H1 (cell line): ENCODE data around the gene SEMA6A. TPM values are rescaled to one million over a fixed set of nuclear protein-coding genes. Genes with fewer than 3 reads are reported as not detected.

Source experiments
- ASH2L ChIP-seq: fragments of 200-600, 300-600 bp; sonication (generic); IDR thresholded peaks from one replicate; pipeline ENCODE4 v1.7.1; 2017; ENCODE audit warnings: low read length
- EGR1 ChIP-seq: IDR thresholded peaks from 2 replicates; pipeline ENCODE4 v1.6.1; 2011; ENCODE audit warnings: low read depth, low read length, borderline replicate concordance
- JUND ChIP-seq: IDR thresholded peaks from 2 replicates; pipeline ENCODE4 v1.6.1; 2011; ENCODE audit warnings: mild to moderate bottlenecking, improper control_type of control experiment, low read length
- NANOG ChIP-seq: IDR thresholded peaks from 2 replicates; pipeline ENCODE4 v1.6.1; 2011; ENCODE audit warnings: low read length, low read depth, mild to moderate bottlenecking, inconsistent platforms; ENCODE audit not compliant: insufficient read depth, poor library complexity, severe bottlenecking
- POU5F1 ChIP-seq: IDR thresholded peaks from 2 replicates; pipeline ENCODE4 v1.6.1; 2011; ENCODE audit warnings: low read depth, mild to moderate bottlenecking, low read length, moderate library complexity
- SP1 ChIP-seq: IDR thresholded peaks from 2 replicates; pipeline ENCODE4 v1.6.1; 2011; ENCODE audit warnings: low read depth, low read length
- TAF1 ChIP-seq: IDR thresholded peaks from 2 replicates; pipeline ENCODE4 v1.6.1; 2011; ENCODE audit warnings: mild to moderate bottlenecking, low read depth, low read length
- polyA plus RNA-seq, 7 experiments: library from polyadenylated mRNA; depleted of rRNA in 3 of 7; stranded (reverse) in 5 of 7; unstranded in 2 of 7; fragments of >200 nt in 5 of 7; fragments of 200-250 nt in 2 of 7; gene quantifications; 1 replicate in 5 of 7; 2 replicates in 1 of 7; 4 replicates in 1 of 7; pipeline versions ENCODE4 v1.2.1 to v1.2.3, GENCODE V29; 2011 to 2013; ENCODE audit warnings: missing spikeins in 2 of 7, mixed read lengths in 2 of 7
- total RNA-seq: library from RNA; stranded (reverse); fragmentation: NEBNext Ultra II Directional; extraction: Animal tissue kit (Norgen Biotek cat#: 25700); gene quantifications from 2 replicates; pipeline ENCODE4 v1.2.1, GENCODE V29; 2021
- TF ChIP-seq, protein P1 (sequence below): IDR thresholded peaks from 2 replicates; pipeline ENCODE4 v1.6.1; 2012; ENCODE audit warnings: inconsistent platforms
- TF ChIP-seq, protein P2 (sequence below): fragments of 300-600 bp; sonication (generic); IDR thresholded peaks from 2 replicates; pipeline ENCODE4 v1.7.1; 2012; ENCODE audit warnings: low read length, moderate library complexity, mild to moderate bottlenecking, inconsistent platforms; ENCODE audit not compliant: insufficient replicate concordance

Gene SEMA6A
- total and polyA plus RNA-seq, 2 of the 8 experiments (the other 6 are each of a cell fraction or from before 2014, with no cell fraction given): 78.3 to 277 TPM

DNA sequence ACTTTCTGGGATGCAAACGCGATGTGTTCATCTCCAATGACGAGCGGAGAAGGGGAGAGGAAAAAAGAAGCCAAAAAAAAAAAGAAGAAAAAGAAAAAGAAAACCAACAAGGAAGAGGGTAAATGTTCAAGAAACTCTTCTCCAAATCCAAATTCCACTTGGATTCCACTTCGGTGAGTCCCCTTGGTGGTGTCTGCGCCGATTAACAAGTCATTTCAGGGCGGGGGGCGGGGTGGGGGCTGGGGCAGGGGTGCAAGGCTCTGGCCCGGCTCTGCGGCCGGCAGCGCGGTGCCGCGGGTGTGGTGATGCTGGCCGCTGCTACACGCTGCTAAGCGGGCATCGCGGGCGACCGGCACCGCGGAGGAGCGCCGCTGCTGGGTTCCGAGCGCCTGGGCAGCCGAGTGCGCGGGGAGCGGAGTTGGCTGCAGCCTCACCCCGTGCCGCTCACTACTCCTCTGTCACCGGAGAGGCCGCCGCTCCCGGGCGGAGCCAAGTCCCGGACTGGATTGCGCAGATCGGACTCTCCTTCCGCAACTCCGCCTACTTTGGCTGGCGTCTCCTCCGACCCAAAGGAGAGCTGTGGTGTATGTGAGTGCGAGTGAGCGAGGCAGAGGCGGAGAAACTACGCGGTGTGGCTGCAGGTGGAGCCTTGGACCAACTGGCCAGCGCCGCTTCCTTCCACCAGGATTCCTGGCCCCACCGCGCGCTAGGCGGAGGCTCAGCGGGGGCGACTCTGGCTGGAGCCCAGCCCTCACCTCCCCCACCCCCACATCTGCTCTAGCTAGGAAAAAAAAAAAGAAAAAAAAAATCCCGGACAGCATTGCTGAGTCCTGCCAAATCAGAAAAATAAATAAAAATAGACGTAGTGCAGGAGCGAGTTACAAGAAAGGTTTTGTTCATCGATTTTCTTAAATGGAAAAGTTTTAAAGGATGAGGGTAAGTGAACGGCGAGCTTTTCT, at the start of gene SEMA6A (continued):
- no peak; the same call in none of the 2 replicates for TF ChIP-seq EGR1
- TF ChIP-seq TAF1: peak; percentile 99
- TF ChIP-seq NANOG: peak; percentile 30
- TF ChIP-seq SP1: peak; percentile 98
- TF ChIP-seq JUND: peak; percentile 15; the same call in 1 of the 2 replicates
- TF ChIP-seq, protein P1, sequence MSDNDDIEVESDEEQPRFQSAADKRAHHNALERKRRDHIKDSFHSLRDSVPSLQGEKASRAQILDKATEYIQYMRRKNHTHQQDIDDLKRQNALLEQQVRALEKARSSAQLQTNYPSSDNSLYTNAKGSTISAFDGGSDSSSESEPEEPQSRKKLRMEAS: peak; percentile 93
- TF ChIP-seq POU5F1: no peak
- TF ChIP-seq, protein P2, sequence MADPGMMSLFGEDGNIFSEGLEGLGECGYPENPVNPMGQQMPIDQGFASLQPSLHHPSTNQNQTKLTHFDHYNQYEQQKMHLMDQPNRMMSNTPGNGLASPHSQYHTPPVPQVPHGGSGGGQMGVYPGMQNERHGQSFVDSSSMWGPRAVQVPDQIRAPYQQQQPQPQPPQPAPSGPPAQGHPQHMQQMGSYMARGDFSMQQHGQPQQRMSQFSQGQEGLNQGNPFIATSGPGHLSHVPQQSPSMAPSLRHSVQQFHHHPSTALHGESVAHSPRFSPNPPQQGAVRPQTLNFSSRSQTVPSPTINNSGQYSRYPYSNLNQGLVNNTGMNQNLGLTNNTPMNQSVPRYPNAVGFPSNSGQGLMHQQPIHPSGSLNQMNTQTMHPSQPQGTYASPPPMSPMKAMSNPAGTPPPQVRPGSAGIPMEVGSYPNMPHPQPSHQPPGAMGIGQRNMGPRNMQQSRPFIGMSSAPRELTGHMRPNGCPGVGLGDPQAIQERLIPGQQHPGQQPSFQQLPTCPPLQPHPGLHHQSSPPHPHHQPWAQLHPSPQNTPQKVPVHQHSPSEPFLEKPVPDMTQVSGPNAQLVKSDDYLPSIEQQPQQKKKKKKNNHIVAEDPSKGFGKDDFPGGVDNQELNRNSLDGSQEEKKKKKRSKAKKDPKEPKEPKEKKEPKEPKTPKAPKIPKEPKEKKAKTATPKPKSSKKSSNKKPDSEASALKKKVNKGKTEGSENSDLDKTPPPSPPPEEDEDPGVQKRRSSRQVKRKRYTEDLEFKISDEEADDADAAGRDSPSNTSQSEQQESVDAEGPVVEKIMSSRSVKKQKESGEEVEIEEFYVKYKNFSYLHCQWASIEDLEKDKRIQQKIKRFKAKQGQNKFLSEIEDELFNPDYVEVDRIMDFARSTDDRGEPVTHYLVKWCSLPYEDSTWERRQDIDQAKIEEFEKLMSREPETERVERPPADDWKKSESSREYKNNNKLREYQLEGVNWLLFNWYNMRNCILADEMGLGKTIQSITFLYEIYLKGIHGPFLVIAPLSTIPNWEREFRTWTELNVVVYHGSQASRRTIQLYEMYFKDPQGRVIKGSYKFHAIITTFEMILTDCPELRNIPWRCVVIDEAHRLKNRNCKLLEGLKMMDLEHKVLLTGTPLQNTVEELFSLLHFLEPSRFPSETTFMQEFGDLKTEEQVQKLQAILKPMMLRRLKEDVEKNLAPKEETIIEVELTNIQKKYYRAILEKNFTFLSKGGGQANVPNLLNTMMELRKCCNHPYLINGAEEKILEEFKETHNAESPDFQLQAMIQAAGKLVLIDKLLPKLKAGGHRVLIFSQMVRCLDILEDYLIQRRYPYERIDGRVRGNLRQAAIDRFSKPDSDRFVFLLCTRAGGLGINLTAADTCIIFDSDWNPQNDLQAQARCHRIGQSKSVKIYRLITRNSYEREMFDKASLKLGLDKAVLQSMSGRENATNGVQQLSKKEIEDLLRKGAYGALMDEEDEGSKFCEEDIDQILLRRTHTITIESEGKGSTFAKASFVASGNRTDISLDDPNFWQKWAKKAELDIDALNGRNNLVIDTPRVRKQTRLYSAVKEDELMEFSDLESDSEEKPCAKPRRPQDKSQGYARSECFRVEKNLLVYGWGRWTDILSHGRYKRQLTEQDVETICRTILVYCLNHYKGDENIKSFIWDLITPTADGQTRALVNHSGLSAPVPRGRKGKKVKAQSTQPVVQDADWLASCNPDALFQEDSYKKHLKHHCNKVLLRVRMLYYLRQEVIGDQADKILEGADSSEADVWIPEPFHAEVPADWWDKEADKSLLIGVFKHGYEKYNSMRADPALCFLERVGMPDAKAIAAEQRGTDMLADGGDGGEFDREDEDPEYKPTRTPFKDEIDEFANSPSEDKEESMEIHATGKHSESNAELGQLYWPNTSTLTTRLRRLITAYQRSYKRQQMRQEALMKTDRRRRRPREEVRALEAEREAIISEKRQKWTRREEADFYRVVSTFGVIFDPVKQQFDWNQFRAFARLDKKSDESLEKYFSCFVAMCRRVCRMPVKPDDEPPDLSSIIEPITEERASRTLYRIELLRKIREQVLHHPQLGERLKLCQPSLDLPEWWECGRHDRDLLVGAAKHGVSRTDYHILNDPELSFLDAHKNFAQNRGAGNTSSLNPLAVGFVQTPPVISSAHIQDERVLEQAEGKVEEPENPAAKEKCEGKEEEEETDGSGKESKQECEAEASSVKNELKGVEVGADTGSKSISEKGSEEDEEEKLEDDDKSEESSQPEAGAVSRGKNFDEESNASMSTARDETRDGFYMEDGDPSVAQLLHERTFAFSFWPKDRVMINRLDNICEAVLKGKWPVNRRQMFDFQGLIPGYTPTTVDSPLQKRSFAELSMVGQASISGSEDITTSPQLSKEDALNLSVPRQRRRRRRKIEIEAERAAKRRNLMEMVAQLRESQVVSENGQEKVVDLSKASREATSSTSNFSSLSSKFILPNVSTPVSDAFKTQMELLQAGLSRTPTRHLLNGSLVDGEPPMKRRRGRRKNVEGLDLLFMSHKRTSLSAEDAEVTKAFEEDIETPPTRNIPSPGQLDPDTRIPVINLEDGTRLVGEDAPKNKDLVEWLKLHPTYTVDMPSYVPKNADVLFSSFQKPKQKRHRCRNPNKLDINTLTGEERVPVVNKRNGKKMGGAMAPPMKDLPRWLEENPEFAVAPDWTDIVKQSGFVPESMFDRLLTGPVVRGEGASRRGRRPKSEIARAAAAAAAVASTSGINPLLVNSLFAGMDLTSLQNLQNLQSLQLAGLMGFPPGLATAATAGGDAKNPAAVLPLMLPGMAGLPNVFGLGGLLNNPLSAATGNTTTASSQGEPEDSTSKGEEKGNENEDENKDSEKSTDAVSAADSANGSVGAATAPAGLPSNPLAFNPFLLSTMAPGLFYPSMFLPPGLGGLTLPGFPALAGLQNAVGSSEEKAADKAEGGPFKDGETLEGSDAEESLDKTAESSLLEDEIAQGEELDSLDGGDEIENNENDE: no peak
- TF ChIP-seq ASH2L: peak; percentile 53
